Heart left ventricle (tissue), 16 donors: ENCODE results near the gene PBX3. TPM values are rescaled to one million over a fixed set of nuclear protein-coding genes. Genes with fewer than 3 reads are reported as not detected.

Experiments used
- ATAC-seq, 4 donors: fragments of 200-7000 bp; cut with Tn5 transposase; one replicate each; pipeline ENCODE4 v1.9.1; 2020 to 2022; ENCODE audit warnings: moderate library complexity in 4 of 4, mild to moderate bottlenecking in 3 of 4, moderate number of reproducible peaks in 1 of 4
- DNase-seq, 5 donors: peaks; one replicate each; pipeline ENCODE4 v3.0.0-alpha.2; 2020
- H3K27ac ChIP-seq, 12 donors: fragments of 200-600 bp; sonication (generic) in 4 of 12; one replicate each; pipeline versions ENCODE4 v1.5.0 to v1.8.0; 2016 to 2022; ENCODE audit warnings: mild to moderate bottlenecking in 2 of 12
- H3K27me3 ChIP-seq, 9 donors: fragments of 200-600 bp; sonication (generic) in 2 of 9; one replicate each; pipeline versions ENCODE4 v1.5.1 to v1.8.0; 2016 to 2022; ENCODE audit warnings: mild to moderate bottlenecking in 3 of 9
- H3K36me3 ChIP-seq, 9 donors: fragments of 200-600 bp; sonication (generic) in 2 of 9; one replicate each; pipeline versions ENCODE4 v1.5.0 to v1.8.0; 2018 to 2022; ENCODE audit warnings: mild to moderate bottlenecking in 2 of 9
- H3K4me1 ChIP-seq, 12 donors: fragments of 200-600 bp; sonication (generic) in 4 of 12; one replicate each; pipeline versions ENCODE4 v1.5.0 to v1.8.0; 2016 to 2022; ENCODE audit warnings: mild to moderate bottlenecking in 3 of 12
- H3K4me3 ChIP-seq, 12 donors: fragments of 200-600 bp; sonication (generic) in 4 of 12; one replicate each; pipeline versions ENCODE4 v1.5.0 to v1.8.0; 2017 to 2022; ENCODE audit warnings: mild to moderate bottlenecking in 9 of 12, moderate library complexity in 4 of 12
- H3K9me3 ChIP-seq, 12 donors: fragments of 200-600 bp; sonication (generic) in 4 of 12; one replicate each; pipeline versions ENCODE4 v1.5.0 to v1.8.0; 2016 to 2022; ENCODE audit warnings: mild to moderate bottlenecking in 1 of 12
- CTCF ChIP-seq, 12 donors: fragments of 200-600 bp; sonication (generic) in 4 of 12; IDR thresholded peaks; one replicate each; pipeline versions ENCODE4 v1.5.0 to v1.8.0; 2018 to 2022; ENCODE audit warnings: antibody characterized with exemption in 12 of 12, mild to moderate bottlenecking in 5 of 12
- POLR2A ChIP-seq, 2 donors: fragments of 450-650 bp; IDR thresholded peaks; one replicate each; pipeline ENCODE4 v1.6.1; 2017; ENCODE audit warnings: antibody characterized with exemption in 2 of 2, mild to moderate bottlenecking in 2 of 2, moderate library complexity in 2 of 2
- WGBS, 4 donors: extraction: QIAGEN DNeasy Blood & Tissue Kit in 2 of 4; methylation state at CpG; one replicate each; pipeline versions ENCODE4 v1.1.5 to v1.1.7; 2013 to 2018; 5-methylcytosine and 5-hydroxymethylcytosine counted together
- intact Hi-C, 10 donors: fragments of 100-400 bp; cut with DNase I; formaldehyde crosslinking; loops; one replicate each; pipeline versions ENCODE4 v1.11.1 to v1.14.2; 2022
- polyA plus RNA-seq, 2 donors: library from polyadenylated mRNA; stranded (reverse); fragments of 200-250 nt; gene quantifications; one replicate each; pipeline ENCODE4 v1.2.3, GENCODE V29; 2013
- total RNA-seq, 9 donors: library from RNA; depleted of rRNA in 2 of 9; stranded (reverse); fragments of >200 nt in 2 of 9; fragmentation: NEBNext Ultra II Directional in 3 of 9; extraction: Animal tissue kit (Norgen Biotek cat#: 25700) in 3 of 9; gene quantifications; one replicate each; pipeline versions ENCODE4 v1.1.0 to v1.2.4, GENCODE V29; 2016 to 2023
- donor health status: ischemic (EF 13 %, LVEDD 7.1; RV severe dilation, severe dysfunction).
- donor health status: healthy with polysubstance abuse.
- donor health status: DM: no; HTN: yes; CAD: no.
- donor health status: DM: no; HTN: no; CAD: no.
- donor health status: ischemic (EF 25% LVEDD 6.9; RV normal size, moderate dysfunction).
- donor health status: ischemic (EF 25% LVEDD 5.7; RV mildly dilated, moderate dysfunction).
- donor health status: healthy.
- donor health status: DM: yes; HTN: yes; CAD: no.
- donor health status: ischemic (EF 35%, LVEDD 5.7; RV mildly dilated, moderate dysfunction).
- donor health status: nonischemic (EF 11% LVEDD 7.7; RV severe dilation, severe dysfunction).
- donor health status: DM: yes; HTN: yes; CAD: no.
- donor health status: PGD.
- donor health status: ischemic (EF 29% LVEDD 5.4; RV normal size, mild dysfunction).
- donor health status: nonischemic (EF 23%, LVEDD 6.1; RV moderate dilation, normal function).

Gene PBX3
- total and polyA plus RNA-seq, 11 donors = 14.8 to 76.1 (median 53.4) TPM

GRCh38 chr9:125929846-125930245 is 182.7 kb downstream of the PBX3 start:
- Histone ChIP-seq H3K27me3 (no peaks in the 10 kb centered on the region), H3K4me1 (peaks cover 0 to 12% (median 0%) of the 10 kb centered on the region in 12 donors), H3K9me3 (no peaks in the 10 kb centered on the region), H3K27ac (no peak overlapping the region), H3K4me3 (no peak overlapping the region), H3K36me3 (peaks cover 0 to 11% (median 4%) of the 10 kb centered on the region in 9 donors)
- DNase-seq = no peak
- no peak for ATAC-seq
- TF ChIP-seq POLR2A (IDR thresholded peaks at IDR 0.05) = no peak
- TF ChIP-seq CTCF (IDR thresholded peaks at IDR 0.05) = no peak
- intact Hi-C loops = no loop called here
- 70 to 97% (median 94%) methylated on average over 2 of the region's 2 CpGs for WGBS, 4 donors

DNA sequence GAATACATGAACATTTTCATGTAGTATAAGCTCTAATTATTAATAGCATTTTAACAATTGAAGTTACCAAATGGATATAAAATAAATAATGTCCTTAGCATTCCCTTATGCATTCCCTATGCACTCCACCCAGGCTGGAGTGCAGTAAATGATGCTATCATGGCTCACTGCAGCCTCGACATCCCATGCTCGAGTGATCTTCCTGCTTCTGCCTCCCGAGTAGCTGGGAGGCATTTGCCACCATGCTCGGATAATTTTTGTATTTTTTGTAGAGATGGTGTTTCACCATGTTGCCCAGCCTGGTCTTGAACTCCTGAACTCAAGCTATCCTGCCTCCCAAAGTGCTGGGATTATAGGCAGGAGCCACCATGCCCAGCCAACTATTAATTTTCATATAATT is 184.0 kb downstream of the PBX3 start:
- Histone ChIP-seq H3K27ac (no peak overlapping the region), H3K36me3 (peaks cover 0 to 24% (median 14%) of the 10 kb centered on the region in 9 donors), H3K4me3 (no peak overlapping the region), H3K27me3 (no peaks in the 10 kb centered on the region), H3K4me1 (peaks cover 0 to 12% (median 0%) of the 10 kb centered on the region in 12 donors), H3K9me3 (no peaks in the 10 kb centered on the region)
- intact Hi-C loops = no loop called here
- DNase-seq = no peak
- TF ChIP-seq CTCF (IDR thresholded peaks at IDR 0.05) (no peak), POLR2A (IDR thresholded peaks at IDR 0.05) (no peak)
- no peak for ATAC-seq
- WGBS, 4 donors = 97 to 99% (median 98%) methylated on average over 4 of the region's 4 CpGs

GRCh38 chr9:125932012-125932411 is 184.8 kb downstream of the PBX3 start:
- no peak overlapping the region for H3K27ac ChIP-seq
- no peak for TF ChIP-seq CTCF (IDR thresholded peaks at IDR 0.05)
- TF ChIP-seq POLR2A (IDR thresholded peaks at IDR 0.05) = no peak
- no peaks in the 10 kb centered on the region for H3K27me3 ChIP-seq
- intact Hi-C loops = no loop called here
- H3K9me3 ChIP-seq = no peaks in the 10 kb centered on the region
- WGBS, 4 donors = 72 to 84% (median 79%) methylated on average over 5 of the region's 5 CpGs
- peaks cover 0 to 12% (median 0%) of the 10 kb centered on the region in 12 donors for H3K4me1 ChIP-seq
- DNase-seq = peak in 3 of 5 donors; percentile 35 to 42 (median 39)
- peak; percentile 56 to 70 (median 63) for ATAC-seq
- H3K36me3 ChIP-seq = peaks cover 0 to 32% (median 16%) of the 10 kb centered on the region in 9 donors
- H3K4me3 ChIP-seq = no peak overlapping the region

GRCh38 chr9:125932746-125933455 is 185.7 kb downstream of the PBX3 start:
- TF ChIP-seq POLR2A (IDR thresholded peaks at IDR 0.05) (no peak), CTCF (IDR thresholded peaks at IDR 0.05) (no peak)
- H3K4me1 ChIP-seq = peaks cover 0 to 12% (median 0%) of the 10 kb centered on the region in 12 donors
- peaks cover 0 to 33% (median 16%) of the 10 kb centered on the region in 9 donors for H3K36me3 ChIP-seq
- no peak overlapping the region for H3K27ac ChIP-seq
- no peaks in the 10 kb centered on the region for H3K27me3 ChIP-seq
- no peak overlapping the region for H3K4me3 ChIP-seq
- WGBS, 4 donors = 94 to 98% (median 97%) methylated on average over 5 of the region's 5 CpGs
- intact Hi-C loops = no loop called here
- DNase-seq (no peak), ATAC-seq (no peak)
- H3K9me3 ChIP-seq = no peaks in the 10 kb centered on the region
